Ovary (tissue), 9 donors: Measurements from ENCODE around the gene EVL. TPM values are rescaled to one million over a fixed set of nuclear protein-coding genes. Genes with fewer than 3 reads are reported as not detected.

Experiments
- DNase-seq, 5 donors: peaks; one replicate each; pipeline ENCODE4 v3.0.0-alpha.2; 2019 to 2020
- H3K27ac ChIP-seq, 2 donors: fragments of 200-600 bp; one replicate each; pipeline versions ENCODE4 v1.5.1 to v1.8.0; 2019 to 2022
- H3K27me3 ChIP-seq: fragments of 200-600 bp; one replicate; pipeline ENCODE4 v1.8.0; 2022
- H3K36me3 ChIP-seq: fragments of 200-600 bp; sonication (generic); one replicate; pipeline ENCODE4 v1.5.1; 2019
- H3K4me1 ChIP-seq: one replicate; pipeline ENCODE4 v1.8.1; 2013; ENCODE audit warnings: mild to moderate bottlenecking, moderate library complexity; ENCODE audit not compliant: insufficient read depth
- H3K4me3 ChIP-seq: fragments of 200-600 bp; sonication (generic); one replicate; pipeline ENCODE4 v1.5.1; 2017
- H3K9me3 ChIP-seq, 2 donors: fragments of 200-600 bp in 1 of 2; sonication (generic) in 1 of 2; one replicate each; pipeline versions ENCODE4 v1.5.1 to v1.8.1; 2013 to 2019; ENCODE audit warnings: mild to moderate bottlenecking in 1 of 2, moderate library complexity in 1 of 2
- CTCF ChIP-seq, 3 donors: fragments of 450-650 bp in 2 of 3; fragments of 200-600 bp in 1 of 3; IDR thresholded peaks; one replicate each; pipeline versions ENCODE4 v1.5.1 to v1.8.0; 2016 to 2022; ENCODE audit warnings: antibody characterized with exemption in 3 of 3, mild to moderate bottlenecking in 1 of 3
- EP300 ChIP-seq: sonication (generic); formaldehyde crosslinking; IDR thresholded peaks from one replicate; pipeline ENCODE4 v1.6.1; 2017; ENCODE audit warnings: antibody characterized with exemption
- POLR2A ChIP-seq: fragments of 450-650 bp; IDR thresholded peaks from one replicate; pipeline ENCODE4 v1.6.1; 2017; ENCODE audit warnings: antibody characterized with exemption, mild to moderate bottlenecking, moderate library complexity
- WGBS, 3 donors: extraction: QIAGEN DNeasy Blood & Tissue Kit in 1 of 3; methylation state at CpG; one replicate each; pipeline versions ENCODE4 v1.1.5 to v1.1.7; 2013 to 2017; 5-methylcytosine and 5-hydroxymethylcytosine counted together
- intact Hi-C, 4 donors: fragments of 100-400 bp; cut with DNase I; formaldehyde crosslinking; loops; one replicate each; pipeline versions ENCODE4 v1.11.0 to v1.15.1; 2022 to 2023
- polyA plus RNA-seq, 2 donors: library from polyadenylated mRNA; stranded (reverse); fragments of 200-250 nt in 1 of 2; fragments of 350-450 nt in 1 of 2; fragmentation: Illumina TruSeq in 1 of 2; extraction: RNeasy Lipid Tissue Mini Kit (QIAGEN cat#74804) in 1 of 2; gene quantifications; one replicate each; pipeline ENCODE4 v1.2.3, GENCODE V29; 2013 to 2014
- total RNA-seq, 7 donors: library from RNA; depleted of rRNA in 2 of 7; stranded (reverse); fragments of >200 nt in 2 of 7; fragmentation: NEBNext Ultra II Directional in 3 of 7; extraction: Animal tissue kit (Norgen Biotek cat#: 25700) in 3 of 7; gene quantifications; one replicate each; pipeline versions ENCODE4 v1.1.0 to v1.2.4, GENCODE V29; 2016 to 2023
- donor health status: DM: no; HTN: no; CAD: no; lungs with moderate emphysema.
- donor health status: DM: no; HTN: no; CAD: no.
- donor health status: Bipolar disorder and iron deficiency.
- donor health status: DM: yes; HTN: yes; CAD: no.
- donor health status: DM: no; HTN: no; CAD: no.
- donor health status: DM: yes; HTN: yes; CAD: no.

Gene EVL
- total and polyA plus RNA-seq, 9 donors: 41.0 to 105 (median 66.1) TPM

- peak overlapping the region; percentile 13 for H3K4me3 ChIP-seq
- WGBS, 3 donors: 8 to 12% (median 9%) methylated on average over 21 to 39 of the region's 39 CpGs
- H3K9me3 ChIP-seq: no peaks in the 10 kb centered on the region
- no peak for TF ChIP-seq POLR2A
- no peak for TF ChIP-seq EP300
- no peak for TF ChIP-seq CTCF (IDR thresholded peaks at IDR 0.05)
- peaks cover 4% of the 10 kb centered on the region for H3K4me1 ChIP-seq
- no peak for DNase-seq
- H3K27me3 ChIP-seq: peaks cover 10% of the 10 kb centered on the region
- intact Hi-C loops: loop anchor here in 1 of 4 donors (10.0 kb wide), 1 partner anchor 1505 kb away; no protein-coding TSS in a partner anchor
- H3K27ac ChIP-seq: no peak overlapping the region
- no peaks in the 10 kb centered on the region for H3K36me3 ChIP-seq
Observed at GRCh38 chr14:100159865-100160533, 94.8 kb downstream of the EVL start.

DNA sequence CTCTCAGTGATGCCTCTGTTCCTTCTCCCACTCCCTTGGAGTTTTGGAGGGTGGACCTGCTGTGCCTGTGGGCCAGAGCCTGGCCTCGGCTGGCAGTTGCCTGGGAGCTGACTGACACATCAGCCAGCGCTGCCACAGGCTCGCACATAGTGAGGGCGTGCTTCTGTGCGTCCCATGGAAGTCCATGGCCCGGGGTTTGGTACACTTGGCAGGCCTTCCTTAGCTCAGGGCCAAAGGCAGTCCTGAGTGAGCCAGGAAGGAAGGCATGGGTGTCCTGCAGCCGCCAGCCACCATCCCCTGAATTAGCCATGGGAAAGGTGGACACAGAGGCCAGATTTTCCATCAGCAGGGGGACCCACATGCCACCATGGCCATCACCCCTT, 95.3 kb downstream of the EVL start:
- H3K4me3 ChIP-seq: no peak overlapping the region
- no peak overlapping the region for H3K27ac ChIP-seq
- WGBS, 3 donors: 83 to 91% (median 89%) methylated on average over 7 of the region's 7 CpGs
- no peaks in the 10 kb centered on the region for H3K36me3 ChIP-seq
- no peaks in the 10 kb centered on the region for H3K9me3 ChIP-seq
- intact Hi-C loops: no loop called here
- DNase-seq: no peak
- H3K27me3 ChIP-seq: peaks cover 10% of the 10 kb centered on the region
- H3K4me1 ChIP-seq: peaks cover 4% of the 10 kb centered on the region
- TF ChIP-seq POLR2A: no peak
- TF ChIP-seq EP300: no peak
- TF ChIP-seq CTCF (IDR thresholded peaks at IDR 0.05): no peak

- DNase-seq: peak in 1 of 5 donors; percentile 41
- Histone ChIP-seq H3K27me3 (no peaks in the 10 kb centered on the region), H3K36me3 (no peaks in the 10 kb centered on the region), H3K9me3 (no peaks in the 10 kb centered on the region), H3K4me3 (no peak overlapping the region), H3K27ac (no peak overlapping the region), H3K4me1 (peaks cover 6% of the 10 kb centered on the region)
- intact Hi-C loops: no loop called here
- TF ChIP-seq POLR2A (no peak), CTCF (IDR thresholded peaks at IDR 0.05) (no peak), EP300 (no peak)
- 53 to 59% (median 56%) methylated on average over 10 to 27 of the region's 27 CpGs for WGBS, 3 donors
Observed at GRCh38 chr14:100165376-100165775, 100.2 kb downstream of the EVL start.

DNA sequence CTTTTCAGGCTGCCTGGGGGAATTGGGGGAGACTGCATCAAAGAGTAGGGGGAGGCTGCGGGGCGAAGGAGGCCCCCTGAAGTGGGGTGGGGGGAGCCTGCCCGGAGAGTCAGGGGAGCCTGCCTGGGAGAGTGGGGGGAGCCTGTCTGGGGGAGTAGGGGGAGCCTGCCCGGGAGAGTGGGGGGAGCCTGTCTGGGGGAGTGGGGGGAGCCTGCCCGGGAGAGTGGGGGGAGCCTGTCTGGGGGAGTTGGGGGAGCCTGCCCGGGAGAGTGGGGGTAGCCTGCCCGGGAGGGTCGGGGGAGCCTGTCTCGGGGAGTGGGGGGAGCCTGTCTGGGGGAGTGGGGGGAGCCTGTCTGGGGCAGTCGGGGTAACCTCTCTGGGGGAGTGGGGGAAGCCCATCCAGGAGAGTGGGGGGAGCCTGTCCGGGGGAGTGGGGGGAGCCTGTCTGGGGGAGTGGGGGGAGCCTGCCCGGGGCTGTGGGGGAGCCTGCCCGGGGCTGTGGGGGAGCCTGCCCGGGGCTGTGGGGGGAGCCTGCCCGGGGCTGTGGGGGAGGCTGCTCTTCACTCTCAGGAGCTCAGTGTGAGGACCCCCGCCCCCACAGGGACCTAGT, 100.7 kb downstream of the EVL start:
- Histone ChIP-seq H3K9me3 (no peaks in the 10 kb centered on the region), H3K4me1 (peaks cover 6% of the 10 kb centered on the region), H3K36me3 (no peaks in the 10 kb centered on the region), H3K27ac (no peak overlapping the region), H3K4me3 (peak overlapping the region; percentile 24), H3K27me3 (no peaks in the 10 kb centered on the region)
- DNase-seq: no peak
- TF ChIP-seq EP300 (no peak), CTCF (IDR thresholded peaks at IDR 0.05) (no peak), POLR2A (no peak)
- 0 to 11% (median 0%) methylated on average over 3 to 16 of the region's 16 CpGs for WGBS, 3 donors
- intact Hi-C loops: no loop called here
